HG03439 (cell line): ENCODE measurements around the gene SHISA7.

ENCODE experiments used
- ATAC-seq: cut with Tn5 transposase; IDR thresholded peaks from one replicate; pipeline ENCODE4 v1.9.1; 2021; ENCODE audit warnings: mild to moderate bottlenecking, moderate library complexity; ENCODE audit not compliant: unreplicated experiment

SHISA7 gene

DNA sequence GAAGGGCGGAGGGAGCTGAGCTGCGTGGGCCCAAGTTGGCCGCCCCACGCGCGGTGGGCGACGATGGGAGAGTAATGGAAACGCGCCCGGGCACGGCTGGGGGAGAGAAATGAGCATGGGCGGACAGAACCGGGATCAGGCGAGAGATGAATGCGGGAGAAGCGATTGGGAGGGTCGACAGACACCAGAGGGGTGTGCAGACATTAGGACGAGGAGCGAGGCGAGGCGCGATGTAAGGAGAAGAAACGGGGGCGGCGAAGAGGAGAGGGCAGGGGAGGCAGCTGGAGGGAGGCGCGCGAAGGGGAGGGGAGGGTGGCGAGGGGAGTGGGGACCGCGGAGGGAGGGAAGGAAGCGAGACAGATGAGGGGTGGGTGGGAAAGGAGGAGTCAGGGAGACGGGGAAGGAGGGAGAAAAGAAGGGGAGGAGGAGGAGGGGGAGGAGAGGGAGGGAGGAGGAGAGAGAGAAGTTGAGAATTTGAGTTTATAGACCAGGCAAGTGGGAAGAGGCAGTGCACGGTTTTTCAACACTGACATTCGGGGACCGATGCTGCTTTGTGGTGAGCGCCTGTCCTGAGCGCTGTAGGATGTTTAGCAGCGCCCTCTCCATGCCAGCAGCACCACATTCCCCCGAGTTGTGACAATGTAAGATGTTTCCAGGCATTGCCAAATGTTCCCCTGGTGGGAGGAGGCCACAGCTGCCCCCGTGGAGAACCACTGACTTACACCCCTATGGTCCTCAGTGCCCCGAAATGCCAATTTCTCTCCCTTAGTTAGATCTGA is at the start of gene SHISA7:
SHISA7 (minus strand) TSS at position 256 of the 779 bp plus-strand sequence. CDS start 437 bp downstream, outside the sequence.
- ATAC-seq: no peak

DNA sequence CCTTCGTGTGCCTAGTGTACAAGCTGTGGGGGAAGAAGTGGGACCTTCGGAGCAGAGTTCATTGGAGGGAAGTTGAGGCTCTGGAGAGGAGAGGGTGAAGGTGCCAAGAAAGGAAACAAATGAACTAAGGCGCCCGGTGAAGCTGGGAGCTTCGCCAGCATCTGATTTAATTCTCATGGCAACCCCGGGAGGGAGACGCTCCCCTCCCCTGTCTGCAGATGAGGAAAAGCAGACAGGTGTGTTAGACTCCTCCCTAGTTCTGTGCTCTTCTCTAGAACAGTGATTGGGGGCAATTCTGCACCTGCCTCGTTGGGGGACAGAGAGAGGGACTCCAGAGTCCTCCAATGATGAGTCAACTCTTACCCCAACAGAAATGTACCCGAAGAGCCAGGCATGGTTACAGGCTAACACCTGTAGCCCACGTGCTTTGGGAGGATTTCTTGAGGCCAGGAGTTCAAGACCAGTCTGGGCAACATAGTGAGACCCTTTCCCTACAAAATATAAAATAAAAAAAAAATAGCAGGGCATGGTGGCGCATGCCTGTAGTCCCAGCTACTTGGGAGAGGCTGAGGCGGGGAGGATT is 49.4 kb upstream of the SHISA7 start:
- no peak for ATAC-seq

DNA sequence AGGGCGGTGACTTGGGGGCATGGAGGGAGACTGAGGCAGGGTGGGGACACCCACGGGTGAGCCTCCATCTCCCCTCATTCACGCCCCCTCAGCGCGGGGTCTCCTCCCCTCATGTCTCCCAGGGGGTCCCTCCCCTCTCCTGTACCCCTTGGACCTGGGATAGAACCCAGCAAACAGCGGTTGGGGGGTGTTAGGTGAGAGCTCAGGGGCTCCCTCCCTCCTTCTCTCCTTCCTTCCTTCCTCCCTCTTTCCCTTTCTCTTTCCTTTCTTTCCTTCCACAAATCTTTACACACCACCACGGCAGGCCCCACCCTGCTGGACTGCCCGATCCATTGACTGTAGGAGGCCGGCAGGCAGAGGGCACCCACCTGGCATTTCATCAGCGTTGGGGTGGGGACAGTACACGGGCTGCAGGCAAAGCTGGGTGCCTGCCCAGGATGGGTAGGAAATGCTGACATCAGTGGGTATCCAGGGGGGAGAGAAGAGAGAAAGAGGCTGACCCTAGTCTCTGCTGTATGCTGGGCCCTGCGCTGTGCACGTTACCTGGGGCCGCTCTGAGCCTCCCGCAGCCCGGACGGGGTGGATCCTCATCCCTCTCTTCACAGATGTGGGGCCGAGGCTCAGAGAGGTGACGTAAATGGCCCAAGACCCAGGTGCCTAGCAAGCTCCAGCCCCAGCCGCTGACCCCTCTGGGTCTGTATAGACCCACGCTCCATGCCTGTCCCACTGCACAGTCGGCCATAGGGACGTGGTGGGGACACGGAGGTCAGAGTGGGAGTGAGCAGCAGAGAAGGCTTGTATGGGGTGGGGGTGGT is 48.7 kb upstream of the SHISA7 start:
- ATAC-seq: no peak

DNA sequence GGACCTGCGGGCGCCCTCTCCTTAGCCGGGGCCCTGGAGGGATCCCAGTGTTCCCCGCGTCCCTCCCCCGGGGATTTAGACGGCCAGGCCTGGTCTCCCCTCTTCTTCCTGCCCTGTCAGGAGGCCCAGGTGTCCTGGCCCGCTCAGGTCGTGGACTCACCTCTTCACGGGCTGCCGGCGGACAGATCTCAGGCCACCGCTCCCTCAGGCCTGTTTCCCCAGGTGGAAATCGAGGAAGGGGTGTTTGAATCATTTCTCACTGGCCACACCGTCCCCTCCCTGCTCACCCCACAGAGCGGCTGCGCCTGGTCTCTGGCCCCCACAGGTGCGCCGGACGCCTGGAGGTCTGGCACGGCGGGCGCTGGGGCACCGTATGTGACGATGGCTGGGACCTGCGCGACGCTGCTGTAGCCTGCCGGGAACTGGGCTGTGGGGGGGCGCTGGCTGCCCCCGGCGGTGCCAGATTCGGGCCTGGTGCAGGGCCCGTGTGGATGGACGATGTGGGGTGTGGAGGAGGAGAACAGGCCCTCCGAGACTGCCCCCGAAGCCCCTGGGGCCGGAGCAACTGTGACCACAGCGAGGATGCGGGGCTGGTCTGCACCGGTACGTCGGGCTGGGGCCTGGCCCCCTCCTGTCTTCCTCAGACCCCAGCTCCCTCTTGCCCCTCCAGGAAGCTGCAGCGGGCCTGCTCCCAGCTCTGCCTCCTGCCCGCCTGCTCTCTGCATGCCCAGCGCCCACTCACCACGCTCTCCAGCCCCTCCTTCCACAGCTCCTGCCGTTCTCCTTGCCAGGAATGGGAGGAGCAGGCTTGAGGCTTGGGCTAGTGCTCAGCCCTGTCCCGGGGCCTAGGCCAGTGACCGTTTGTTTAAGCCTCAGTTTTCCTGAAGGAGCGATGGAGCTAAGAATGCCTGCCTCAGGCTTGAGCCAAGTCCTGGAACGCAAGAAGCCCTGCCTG is 47.7 kb upstream of the SHISA7 start:
- no peak for ATAC-seq

DNA sequence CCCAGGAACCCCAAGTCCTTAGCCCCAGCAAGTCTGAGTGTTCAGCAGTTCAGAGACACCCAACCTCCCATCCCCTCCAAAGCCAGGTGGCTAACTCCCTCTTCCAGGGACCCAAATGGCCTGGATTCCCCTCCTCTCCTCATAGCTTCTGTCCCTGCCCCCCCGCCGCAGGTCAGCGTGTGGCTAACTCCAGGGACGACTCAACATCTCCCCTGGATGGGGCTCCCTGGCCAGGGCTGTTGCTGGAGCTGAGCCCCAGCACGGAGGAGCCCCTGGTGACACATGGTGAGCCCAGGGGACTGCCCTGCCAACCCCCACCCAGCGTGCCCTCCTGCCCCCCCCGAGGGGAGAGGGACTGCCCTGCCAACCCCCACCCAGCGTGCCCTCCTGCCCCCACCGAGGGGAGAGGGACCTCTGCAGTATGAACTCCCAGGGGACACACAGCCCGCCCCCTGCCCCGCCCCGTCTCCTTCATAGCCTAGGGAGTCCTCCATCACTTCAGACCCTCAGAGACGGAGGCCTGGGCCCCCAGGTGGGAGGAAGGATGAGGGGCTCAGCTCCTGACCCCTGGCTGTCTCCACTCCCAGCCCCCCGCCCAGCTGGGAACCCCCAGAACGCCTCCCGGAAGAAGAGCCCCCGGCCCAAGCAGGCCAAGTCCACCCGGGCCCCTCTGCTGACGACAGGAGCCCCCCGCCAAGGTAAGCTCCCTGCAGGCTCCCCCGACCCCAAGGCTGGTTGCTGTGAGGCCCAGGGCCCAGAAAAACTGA is 46.8 kb upstream of the SHISA7 start:
- ATAC-seq: no peak

DNA sequence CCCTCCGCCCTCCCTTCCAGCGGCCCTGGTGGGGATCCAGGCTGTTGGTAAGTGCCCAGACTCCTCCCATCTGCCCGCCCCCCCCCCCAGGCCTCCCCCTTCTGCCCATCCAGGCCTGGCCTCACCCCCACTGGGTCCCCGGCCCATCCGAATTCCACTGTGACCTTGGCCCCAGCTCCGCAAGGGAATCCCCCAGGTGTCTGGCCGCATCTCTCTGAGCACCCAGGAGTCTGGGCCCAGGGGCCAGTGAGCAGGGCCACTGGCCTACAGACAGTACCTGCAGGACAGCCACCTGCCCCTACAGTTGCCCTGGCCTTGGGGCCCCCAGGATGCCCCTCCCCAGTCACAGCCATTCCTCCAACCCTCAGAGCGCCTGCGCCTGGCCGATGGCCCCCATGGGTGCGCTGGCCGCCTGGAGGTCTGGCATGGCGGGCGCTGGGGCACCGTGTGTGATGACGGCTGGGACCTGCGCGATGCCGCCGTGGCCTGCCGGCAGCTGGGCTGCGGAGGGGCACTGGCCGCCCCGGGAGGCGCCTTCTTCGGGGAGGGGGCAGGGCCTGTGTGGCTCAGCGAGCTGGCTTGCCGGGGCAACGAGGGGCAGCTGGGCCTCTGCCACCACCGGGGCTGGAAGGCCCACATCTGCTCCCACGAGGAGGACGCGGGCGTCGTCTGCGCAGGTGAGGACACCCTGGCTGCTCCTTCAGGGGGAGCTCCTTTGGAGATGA is 46.0 kb upstream of the SHISA7 start:
- ATAC-seq: no peak

DNA sequence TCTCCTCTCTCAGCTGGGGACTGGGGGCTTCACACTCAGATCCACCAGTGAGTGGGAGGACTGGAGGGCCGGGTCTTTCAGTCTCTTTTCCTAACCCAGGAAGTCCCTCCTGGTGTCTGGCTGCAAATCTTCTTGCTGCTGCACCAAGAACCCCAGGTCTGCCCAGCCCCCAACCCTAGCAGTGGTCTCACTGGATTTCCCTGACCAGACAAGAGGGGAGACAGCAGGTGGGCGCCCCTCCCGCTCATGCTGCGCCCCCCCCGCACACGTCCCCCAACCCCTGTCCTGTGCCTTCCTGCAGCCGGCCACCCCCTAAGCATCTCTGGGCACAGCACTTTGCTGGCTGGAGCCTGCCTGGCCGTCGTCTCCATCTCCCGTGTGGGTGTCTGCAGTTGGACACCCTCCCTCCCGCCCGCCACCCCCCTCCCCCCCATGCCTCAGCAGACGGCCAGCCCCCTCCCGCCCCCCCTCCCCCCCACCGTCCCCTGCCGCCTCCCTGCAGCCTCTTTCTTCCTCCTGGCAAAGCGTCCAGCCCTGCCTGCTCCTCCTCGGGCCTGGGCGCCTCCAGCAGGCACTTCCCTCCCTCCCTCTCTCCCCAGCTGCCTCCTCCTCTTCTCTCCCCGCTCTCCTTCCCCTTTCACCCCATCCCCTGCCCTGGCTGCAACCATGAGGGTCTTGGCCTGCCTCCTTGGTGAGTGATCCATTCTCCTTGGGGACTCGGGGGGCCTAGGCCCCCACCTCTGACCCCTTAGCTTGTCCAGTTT is 45.0 kb upstream of the SHISA7 start, which contains the start of gene SSC5D:
SSC5D (plus strand) TSS at position 513 of the 764 bp plus-strand sequence; CDS start at position 667, 154 bp downstream.
- ATAC-seq: no peak

DNA sequence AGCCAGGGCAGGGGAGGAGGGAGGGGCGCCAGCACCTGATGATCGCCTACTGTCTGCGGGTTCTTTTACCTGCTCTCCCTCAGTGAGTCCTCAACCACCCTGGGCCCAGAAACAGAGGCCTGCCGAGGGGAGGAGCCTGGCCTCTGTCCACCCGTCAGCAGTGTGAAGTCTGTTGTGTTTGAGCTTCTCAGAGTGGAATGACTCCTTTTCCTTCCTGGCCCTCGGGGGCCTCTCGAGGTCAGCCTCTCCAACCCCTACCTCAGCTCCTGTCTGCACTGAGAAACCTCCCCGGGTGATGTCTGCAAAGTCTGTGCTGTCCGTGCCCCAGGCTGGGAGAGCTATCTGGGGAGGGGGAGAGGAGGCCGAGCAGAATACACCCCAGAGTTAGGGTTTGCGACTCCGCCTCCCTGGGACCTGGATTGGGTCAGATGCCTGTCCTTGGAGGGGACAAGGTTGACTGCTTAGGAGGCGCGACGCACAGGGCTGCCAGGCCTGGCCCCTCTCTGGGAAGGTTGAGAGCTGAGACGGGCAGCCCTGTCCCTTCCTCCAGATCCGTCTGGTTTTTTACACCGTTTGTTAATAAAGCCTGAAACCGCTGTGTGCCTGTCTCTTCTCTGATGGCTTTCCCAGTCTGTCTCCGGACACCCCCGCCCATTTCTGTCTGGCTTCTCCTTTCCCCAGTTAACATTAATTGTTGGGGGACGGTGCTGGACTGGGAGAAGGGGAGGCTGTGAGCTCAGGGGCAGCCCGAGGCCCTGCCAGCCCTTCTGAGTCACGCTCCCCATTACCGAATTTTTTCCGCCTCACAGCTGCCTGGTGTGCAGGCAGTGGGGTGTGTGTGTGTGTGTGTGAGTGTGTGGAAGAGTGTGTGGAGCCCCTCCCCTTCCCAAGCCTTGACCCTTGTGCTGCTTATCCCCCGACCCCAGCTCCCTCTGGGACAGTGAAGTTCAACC is 44.1 kb upstream of the SHISA7 start:
- ATAC-seq: no peak

DNA sequence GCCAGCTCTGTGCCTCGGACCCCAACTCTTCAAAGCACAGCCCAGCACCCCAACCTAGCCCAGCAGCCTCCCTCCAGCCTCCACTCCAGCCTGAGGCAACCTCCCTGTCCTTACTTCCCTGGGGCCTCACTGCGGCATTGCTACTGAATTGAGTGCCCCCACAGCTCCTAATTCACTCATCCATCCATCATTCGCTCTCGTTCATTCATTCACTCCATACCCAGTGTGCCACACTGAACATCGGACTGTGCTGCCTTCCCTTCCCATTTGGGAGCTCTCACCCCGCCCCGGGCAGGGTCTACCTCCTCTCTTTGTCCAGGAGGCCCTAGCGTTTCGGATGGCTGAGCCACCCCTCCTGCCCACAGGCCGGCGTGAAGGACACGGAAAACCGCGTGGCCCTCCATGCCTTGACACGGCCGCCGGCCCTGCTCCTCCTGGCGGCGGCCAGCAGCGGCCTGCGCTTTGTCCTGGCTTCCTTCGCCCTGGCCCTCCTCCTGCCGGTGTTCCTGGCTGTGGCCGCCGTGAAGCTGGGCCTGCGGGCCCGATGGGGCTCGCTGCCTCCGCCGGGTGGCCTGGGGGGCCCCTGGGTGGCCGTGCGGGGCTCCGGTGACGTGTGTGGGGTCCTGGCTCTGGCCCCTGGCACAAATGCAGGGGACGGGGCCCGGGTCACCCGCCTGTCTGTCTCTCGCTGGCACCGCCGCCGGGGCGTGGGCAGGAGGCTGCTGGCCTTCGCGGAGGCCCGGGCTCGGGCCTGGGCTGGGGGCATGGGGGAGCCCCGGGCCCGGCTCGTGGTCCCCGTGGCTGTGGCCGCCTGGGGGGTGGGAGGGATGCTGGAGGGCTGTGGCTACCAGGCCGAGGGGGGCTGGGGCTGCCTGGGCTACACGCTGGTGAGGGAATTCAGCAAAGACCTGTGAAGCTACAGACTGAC is 43.2 kb upstream of the SHISA7 start:
- ATAC-seq: no peak

DNA sequence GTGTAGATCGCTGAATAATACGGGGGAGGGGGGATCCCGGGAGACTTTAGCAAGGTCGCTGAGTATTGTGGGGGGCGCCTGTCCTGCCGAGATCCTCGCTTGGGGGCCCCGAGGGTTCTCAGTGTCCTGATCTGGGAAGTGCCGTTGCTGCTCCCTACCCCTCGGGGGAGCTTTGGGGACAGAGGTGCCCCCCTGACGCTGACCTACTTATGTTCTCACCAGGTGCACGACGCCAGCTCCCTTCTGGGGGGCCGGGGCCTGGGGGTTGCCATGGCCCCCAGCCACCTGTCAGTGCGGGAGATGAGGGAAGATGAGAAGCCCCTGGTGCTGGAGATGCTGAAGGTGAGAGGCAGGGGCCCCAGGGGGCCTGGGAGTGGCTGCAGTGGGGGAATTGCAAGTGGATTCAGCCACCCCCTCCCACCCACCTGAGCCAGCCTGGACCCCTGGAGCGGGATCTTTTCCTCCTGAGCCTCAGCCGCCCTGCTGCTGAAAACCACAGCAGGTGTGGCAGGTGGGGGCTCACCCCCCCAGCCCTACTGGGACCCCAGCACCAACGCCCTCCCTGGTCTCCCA is 42.4 kb upstream of the SHISA7 start:
- ATAC-seq: no peak

DNA sequence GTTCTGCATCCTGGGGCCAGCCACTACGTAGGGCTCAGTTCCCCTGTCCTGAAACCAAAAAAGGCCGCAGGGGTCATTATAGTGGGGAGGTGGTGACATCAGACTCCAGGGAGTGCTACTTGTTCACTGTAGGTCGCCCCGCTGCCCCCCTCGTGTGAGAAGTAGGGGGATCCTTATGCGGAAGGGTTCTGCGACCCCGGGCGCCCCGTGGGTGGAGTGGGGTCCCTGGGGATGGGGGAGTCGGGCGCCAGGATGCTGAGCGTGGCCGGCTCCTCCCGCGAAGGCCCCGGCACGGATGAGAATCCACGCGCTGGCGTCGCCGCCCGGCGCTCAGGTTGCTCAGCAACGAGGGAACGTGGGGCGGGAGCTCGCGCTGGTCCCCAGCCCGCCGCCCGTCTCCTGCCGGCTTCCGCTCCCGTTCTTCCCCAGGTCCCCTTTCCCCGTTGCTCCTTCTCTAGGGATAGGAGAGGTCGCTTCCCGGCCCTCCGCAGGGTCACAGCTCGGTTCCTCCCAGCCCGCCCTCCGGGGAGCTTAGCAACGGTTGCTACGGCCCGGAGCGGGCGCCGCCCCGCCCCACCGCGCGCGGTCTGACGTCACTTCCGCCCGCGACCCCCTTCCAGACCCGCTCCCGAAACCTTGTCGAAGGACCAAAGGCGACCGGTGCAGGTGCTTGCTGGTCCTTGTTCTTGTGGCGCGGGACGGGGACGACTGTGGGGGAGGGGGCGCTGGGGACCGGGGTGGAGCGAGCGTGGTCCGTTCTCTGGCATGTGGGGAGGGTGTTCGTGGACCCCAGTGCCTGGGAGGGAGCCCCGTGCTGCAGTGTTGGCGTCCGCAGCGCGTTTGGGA is 41.7 kb upstream of the SHISA7 start, which contains the start of gene NAT14:
NAT14 (plus strand) TSS at position 596 of the 846 bp plus-strand sequence. CDS start 521 bp downstream, outside the sequence.
- ATAC-seq: no peak

DNA sequence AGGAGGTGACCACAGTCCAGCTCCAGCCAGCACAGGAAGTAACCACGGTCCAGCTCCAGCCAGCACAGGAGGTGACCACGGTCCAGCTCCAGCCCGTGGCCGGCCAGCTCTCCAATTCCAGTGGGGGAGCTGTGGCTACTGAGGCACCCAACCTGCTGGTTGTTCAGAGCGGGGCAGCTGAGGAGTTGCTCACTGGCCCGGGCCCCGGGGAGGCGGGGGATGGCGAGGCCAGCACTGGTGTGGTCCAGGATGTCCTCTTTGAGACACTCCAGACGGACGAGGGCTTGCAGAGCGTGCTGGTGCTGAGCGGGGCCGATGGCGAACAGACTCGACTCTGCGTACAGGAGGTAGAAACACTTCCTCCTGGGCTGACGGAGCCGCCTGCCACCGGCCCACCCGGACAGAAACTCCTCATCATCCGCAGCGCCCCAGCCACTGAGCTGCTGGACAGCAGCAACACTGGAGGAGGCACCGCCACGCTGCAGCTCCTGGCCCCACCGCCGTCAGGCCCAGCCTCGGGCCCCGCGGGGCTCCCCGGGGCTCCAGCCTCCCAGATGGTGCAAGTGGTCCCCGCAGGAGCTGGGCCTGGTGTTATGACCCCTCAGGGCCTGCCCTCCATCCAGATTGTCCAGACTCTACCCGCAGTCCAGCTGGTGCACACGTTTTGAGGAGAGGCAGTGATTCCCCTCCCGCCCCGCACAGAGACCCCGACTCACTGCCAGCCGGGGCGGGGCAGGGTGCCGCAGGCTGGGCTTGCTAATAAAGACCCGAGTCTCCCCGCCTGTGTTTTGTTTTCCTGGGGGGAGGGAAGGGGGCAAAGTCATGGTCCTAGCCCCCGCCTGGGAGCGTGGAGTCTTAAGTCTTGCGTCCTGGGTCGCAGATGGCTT is 40.8 kb upstream of the SHISA7 start:
- no peak for ATAC-seq

DNA sequence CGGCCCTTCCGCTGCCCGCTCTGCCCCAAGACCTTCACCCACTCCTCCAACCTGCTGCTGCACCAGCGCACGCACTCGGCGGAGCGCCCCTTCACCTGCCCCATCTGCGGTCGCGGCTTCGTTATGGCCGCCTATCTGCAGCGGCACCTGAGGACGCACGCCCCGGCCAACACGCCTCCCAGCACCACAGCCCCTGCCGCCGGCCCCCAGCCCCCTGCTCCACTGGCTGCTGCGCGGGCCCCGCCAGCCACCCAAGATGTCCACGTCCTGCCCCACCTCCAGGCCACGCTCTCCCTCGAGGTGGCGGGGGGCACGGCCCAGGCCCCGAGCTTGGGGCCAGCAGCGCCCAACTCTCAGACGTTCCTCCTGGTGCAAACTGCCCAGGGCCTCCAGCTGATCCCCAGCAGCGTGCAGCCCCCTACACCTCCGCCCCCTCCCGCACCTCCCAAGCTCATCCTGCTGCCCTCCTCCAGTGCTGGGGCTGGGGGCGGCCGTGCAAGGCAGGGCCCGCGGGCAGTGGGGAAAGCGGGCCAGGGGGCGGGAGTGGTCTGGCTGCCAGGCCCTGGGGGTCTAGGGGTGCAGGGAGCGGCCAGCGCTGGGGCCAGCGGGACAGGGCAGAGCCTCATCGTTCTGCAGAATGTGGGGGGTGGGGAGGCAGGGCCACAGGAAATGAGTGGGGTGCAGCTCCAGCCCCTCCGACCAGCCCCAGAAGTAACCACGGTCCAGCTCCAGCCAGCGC is 40.0 kb upstream of the SHISA7 start:
- ATAC-seq: no peak
